Activated T-cell treated with anti-CD3 and anti-CD28 coated beads for 4 hours (primary cell): ENCODE measurements around the gene MIER3.
A peak's percentile ranks its signal among the peaks of the same experiment; 100 is the strongest.

Experiments
- DNase-seq: peaks from one replicate; pipeline ENCODE4 v3.0.0-alpha.2; 2020

MIER3 gene

GRCh38 chr5:56958595-56958994, 6.7 kb upstream of the MIER3 start:
- DNase-seq, result no peak

DNA sequence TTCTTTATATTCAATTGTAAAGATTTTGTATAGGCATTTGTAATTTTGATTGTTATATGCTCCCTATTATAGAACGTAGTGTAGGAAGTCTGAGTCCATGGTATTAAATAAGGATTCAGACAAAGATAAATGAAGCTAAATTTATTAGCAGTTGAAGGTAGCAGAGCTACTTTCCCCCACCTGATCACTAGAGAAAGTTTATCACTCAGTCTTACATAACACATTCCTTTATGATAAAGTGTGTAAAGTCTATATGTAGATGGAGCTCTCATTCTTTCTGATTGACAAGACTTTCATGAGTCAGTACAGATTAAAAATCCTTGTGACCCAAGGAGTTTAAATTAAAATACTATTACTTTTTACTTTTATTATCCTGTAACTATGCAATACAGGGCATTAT, 2.3 kb upstream of the MIER3 start:
- no peak for DNase-seq

GRCh38 chr5:56951126-56951945, 587 bp downstream of the MIER3 start:
- no peak for DNase-seq

DNA sequence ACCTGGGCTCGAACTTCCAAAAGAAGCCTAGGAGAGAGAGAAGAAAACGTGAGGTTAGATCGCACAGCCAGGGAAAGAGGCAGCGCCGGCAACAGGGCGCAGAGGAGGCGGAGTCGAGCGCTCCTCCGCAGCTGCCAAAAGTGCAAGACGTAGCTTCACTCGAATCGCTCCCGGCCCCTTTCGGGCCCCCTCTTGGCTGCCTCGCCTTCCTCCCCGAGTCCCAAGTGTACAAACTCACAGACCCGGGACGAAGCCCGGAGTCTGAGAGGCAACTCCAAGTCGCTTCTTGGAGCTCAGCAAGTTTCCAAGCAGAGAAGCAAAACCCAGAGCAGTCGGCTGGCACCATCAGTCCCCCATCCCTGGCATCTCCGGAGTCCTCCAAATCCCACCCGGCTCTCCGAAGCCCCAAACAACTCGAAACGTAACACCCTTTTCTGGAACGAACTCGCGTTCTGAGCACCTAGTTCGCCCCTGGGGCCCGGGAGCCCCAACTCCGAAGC, 1.2 kb downstream of the MIER3 start:
- DNase-seq, result peak; percentile 37

DNA sequence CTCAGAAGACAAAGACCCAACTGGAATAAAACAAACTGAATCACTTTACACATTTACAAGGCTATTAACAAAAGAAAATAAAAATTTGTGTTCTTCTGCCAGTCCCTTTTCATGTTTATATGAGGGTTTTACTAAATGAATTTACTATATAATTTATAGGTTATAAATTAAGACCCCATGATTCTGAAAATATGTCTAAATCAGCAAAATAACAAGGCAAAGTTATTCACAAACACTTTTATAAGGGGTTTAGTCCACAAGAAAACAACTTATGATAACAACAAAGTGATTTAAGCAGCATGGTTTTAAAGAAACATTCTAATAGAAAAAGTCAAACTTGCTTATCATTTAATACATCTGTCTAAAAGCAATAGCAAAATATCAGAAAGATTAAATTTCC, 4.9 kb downstream of the MIER3 start:
- no peak for DNase-seq

DNA sequence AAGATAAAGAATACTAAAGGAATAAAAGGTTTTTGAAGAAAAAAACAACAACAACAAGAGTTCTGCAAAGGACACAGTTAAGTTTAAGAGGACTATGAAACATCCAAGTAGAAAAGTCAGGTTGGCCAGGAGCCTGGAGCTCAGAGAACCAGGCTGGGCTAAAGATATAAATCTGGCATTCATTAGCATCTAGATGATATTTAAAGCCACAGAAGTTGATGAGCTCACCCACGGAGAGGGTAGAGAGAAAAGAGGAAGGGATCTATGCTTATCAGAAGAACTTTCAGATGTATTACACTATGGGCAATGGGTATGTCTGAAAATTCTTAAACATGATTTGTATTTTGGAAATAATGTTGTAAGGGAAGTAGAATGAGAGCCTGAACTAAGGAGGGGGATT, 9.9 kb downstream of the MIER3 start:
- DNase-seq, result no peak

DNA sequence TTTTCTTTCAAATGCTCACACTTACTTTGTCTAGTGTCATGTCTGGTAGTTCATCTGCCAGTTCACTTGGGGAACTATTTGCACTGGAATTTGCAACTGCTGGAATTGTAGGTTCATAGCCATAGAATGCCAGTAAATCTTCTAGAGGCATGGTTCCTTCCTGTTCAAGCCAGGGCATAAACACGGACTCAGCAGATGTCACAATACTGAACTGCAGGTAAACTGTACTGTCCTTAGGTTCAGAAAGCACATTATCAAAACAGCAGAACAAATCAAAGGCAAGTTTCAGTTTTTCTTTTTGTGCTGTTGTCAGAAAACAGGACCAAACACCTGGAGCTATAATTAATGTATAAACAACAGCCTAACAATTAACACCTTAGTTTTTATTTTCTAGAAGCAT, 13.1 kb downstream of the MIER3 start:
- no peak for DNase-seq

DNA sequence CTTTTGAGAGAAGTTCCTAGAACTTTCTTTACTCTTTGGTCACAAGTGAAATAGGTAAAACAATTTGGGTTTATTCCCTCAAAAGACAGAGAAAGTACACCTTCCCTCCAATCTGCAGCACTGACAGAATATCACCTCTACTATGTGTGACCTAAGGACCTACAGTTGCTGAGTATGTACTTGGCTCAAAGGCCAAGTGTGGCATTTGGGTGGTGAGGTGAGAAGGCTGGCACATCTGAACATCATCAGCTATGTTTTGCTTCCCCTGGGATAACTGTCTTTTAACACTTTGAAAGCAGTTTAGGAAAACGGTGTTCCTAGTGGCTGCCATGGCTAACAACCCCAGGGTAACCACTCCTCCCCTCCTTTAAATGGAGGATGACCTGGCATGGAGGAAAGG, 17.6 kb downstream of the MIER3 start:
- no peak for DNase-seq

GRCh38 chr5:56922922-56923321, 29.0 kb downstream of the MIER3 start:
- no peak for DNase-seq

GRCh38 chr5:56919942-56920662, 31.8 kb downstream of the MIER3 start:
- no peak for DNase-seq

DNA sequence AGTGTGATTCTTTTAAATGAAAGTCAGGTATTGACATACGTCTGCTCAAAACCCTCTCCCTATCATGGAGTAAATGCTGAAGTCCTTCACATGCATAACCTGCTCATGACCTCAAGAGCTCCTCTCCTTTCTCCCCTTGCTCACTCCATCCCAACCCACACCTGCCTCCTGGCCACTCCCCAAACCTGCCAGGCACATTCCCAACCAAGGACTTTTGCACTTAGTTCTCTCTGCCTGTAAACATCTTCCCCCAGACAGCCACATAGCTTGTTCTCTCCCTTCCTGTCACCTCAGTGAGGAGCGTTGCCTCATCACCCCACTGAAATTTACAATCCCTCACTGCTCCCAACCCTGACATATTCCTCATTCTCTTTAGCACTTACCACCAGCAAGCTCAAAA, 33.9 kb downstream of the MIER3 start:
- no peak for DNase-seq

- DNase-seq, result no peak
Measured at GRCh38 chr5:56917534-56917933, 34.4 kb downstream of the MIER3 start.

DNA sequence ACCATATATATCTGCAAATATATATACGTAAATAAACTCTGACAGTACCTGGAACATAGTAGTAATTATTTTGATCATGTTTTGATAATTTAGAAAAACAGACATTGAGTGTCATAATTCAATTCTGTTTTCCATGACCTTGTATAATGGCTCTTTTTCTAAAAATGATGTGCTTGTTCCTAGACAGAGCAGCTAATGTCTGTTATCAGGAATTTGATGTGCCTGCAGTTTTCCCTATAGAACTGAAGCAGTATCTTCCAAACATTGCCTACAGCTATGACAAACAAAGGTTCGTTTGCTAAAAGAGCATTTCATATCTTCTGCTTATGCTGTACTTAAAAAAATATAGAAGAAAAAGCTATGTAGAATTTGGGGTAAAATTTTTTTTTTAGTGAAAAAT, 37.2 kb downstream of the MIER3 start:
- no peak for DNase-seq

DNA sequence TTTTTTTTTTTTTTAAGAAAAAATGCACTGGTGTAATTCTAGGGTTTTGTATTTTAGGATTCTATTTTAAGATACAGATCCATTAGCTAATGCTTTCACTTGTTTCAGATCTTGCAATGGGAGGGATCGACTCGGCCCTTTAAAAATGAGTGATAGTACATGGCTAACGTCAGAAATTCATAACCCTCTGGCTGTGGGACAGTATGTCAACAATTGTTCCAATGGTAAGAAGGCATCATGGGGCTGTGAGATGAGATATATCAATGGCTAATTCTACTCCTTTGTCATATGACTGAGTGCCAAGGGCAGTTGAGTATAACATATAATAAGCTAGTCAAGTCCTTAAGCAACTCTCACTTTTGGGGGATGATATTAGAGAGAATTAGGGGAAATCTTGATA, 38.2 kb downstream of the MIER3 start:
- DNase-seq, result no peak

DNA sequence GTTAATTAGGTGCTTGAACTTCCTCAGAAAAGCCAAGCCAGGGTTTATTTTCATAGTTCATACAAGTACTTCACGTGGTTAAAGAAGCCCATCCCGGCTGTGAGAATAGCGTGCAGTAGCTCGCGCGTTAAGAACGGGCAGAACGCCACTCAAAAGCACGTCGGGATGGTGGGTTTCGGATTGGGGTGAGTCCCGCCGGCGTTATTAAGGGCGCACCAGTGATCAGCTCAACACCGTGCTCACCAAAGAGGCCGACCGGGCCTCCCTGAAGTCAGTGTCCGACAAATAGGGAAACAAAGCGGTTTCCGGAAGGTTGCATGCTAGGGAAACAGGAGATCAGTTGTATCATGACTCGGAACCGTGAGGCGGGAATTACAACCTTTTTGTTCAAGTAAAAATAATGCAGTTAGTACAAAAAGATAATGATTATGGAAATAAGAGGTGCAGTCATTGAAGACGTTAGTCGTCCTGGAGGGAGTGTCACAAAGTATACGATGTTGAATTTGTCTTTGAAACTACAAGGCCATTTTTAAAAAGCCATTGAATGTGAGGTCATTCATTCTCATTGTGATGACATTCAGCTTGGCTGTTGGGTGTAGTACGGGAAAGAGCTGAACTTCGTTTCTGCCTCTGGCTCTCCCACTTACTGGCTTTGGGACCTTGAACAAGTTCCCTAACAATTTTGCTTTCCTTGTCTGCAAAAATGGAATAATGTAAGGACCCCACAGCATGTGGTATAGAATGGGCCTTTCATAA, 41.5 kb downstream of the MIER3 start:
- DNase-seq, result peak; percentile 9

- DNase-seq, result peak; percentile 68
Measured at GRCh38 chr5:56909294-56910209, 42.4 kb downstream of the MIER3 start, which contains the start of gene SETD9. TSS of gene SETD9 (plus strand) at chr5:56909596. CDS start at chr5:56909646, 50 bp downstream.

- no peak for DNase-seq
Measured at GRCh38 chr5:56908942-56909293, 43.0 kb downstream of the MIER3 start.

GRCh38 chr5:56900858-56901578, 50.9 kb downstream of the MIER3 start:
- DNase-seq, result peak; percentile 30

DNA sequence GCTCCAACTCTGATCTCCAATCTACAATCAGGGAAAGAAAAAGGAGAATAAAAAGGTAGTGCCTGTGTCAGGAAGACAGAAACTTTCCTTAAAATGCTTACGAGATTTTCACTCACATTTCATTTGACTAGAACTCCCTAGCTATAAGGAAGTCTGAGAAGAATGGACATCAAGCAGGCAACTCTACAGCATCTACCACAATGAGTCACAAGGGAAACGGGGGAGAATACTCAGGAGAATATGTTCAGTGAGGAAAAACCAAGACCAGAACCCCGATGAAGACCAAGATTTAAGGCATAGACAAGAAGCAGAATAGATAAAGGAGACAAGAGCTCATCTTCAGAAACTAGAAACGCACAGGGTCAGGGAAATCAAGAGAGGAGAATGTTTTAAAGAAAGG, 51.5 kb downstream of the MIER3 start:
- no peak for DNase-seq

GRCh38 chr5:56898213-56898612, 53.7 kb downstream of the MIER3 start:
- DNase-seq, result no peak

DNA sequence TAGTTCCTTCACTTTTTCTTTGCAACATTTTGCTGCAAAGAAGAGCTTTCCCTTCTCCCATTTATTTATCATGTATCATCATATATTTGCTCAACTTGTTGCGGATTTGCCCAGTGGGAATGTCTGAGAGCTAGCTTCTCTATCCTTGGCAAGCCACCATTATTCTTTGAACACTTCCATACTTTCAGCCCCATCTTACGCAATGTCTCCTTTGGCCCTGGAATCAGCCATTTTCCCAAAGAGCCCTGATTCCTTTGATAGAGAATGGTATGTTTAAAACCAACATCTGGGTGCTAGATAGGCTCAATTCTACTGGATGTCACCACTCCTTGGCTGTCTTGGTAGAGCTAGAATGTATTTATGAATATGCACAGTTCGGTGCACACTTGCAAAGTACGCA, 55.2 kb downstream of the MIER3 start:
- DNase-seq, result no peak
